Subcutaneous adipose tissue (tissue), 4 donors: Measurements from ENCODE around the gene CACNB1. TPM values are rescaled to one million over a fixed set of nuclear protein-coding genes. Genes with fewer than 3 reads are reported as not detected.

ENCODE experiments used
- CTCF ChIP-seq: fragments of 450-650 bp; IDR thresholded peaks from one replicate; pipeline ENCODE4 v1.5.1; 2016; ENCODE audit warnings: low read depth, mild to moderate bottlenecking, control low read depth, antibody characterized with exemption, moderate library complexity
- total RNA-seq, 4 donors: library from RNA; depleted of rRNA; stranded (reverse); fragments of >200 nt; gene quantifications; one replicate each; pipeline ENCODE4 v1.1.0, GENCODE V29; 2016

CACNB1 gene
- total RNA-seq, 4 donors from 2014 or later = 2.6 to 7.3 (median 5.8) TPM

GRCh38 chr17:39225308-39225958 is 28.0 kb upstream of the CACNB1 start, which contains the start of gene STAC2:
Gene STAC2 (minus strand): TSS chr17:39225945. CDS start chr17:39225502, 443 bp downstream.
- TF ChIP-seq CTCF = no peak

- TF ChIP-seq CTCF = no peak
Observed at GRCh38 chr17:39224778-39225307, 27.4 kb upstream of the CACNB1 start.

GRCh38 chr17:39223907-39224777 is 26.7 kb upstream of the CACNB1 start:
- no peak for TF ChIP-seq CTCF

GRCh38 chr17:39222866-39223834 is 25.7 kb upstream of the CACNB1 start:
- no peak for TF ChIP-seq CTCF

- no peak for TF ChIP-seq CTCF
Observed at GRCh38 chr17:39222151-39222550, 24.7 kb upstream of the CACNB1 start.

- no peak for TF ChIP-seq CTCF
Observed at GRCh38 chr17:39221572-39221971, 24.1 kb upstream of the CACNB1 start.
